Brain microvascular endothelial cell (primary cell): ENCODE data around the gene GBX2.
A peak's percentile ranks its signal among the peaks of the same experiment; 100 is the strongest.

Experiments used
- DNase-seq: peaks from one replicate; pipeline ENCODE4 v3.0.0-alpha.2; 2020
- H3K27ac ChIP-seq: fragments of 250-450 bp; sonication (Bioruptor Pico); 2 replicates; pipeline ENCODE4 v1.5.1; 2020; ENCODE audit warnings: mild to moderate bottlenecking, moderate library complexity
- H3K27me3 ChIP-seq: fragments of 250-450 bp; sonication (Bioruptor Pico); replicated peaks from 2 replicates; pipeline ENCODE4 v1.5.1; 2020; ENCODE audit warnings: mild to moderate bottlenecking
- H3K36me3 ChIP-seq: fragments of 250-450 bp; sonication (Bioruptor Pico); replicated peaks from 2 replicates; pipeline ENCODE4 v1.5.1; 2020; ENCODE audit warnings: mild to moderate bottlenecking
- H3K4me3 ChIP-seq: 2 replicates; pipeline ENCODE4 v1.5.1; 2011; ENCODE audit warnings: low read depth, mild to moderate bottlenecking, control low read depth, low read length, moderate library complexity
- CTCF ChIP-seq: IDR thresholded peaks from 2 replicates; pipeline ENCODE4 v1.5.1; 2011; ENCODE audit warnings: low read depth, mild to moderate bottlenecking, moderate library complexity, low read length, control low read depth, inconsistent platforms; ENCODE audit errors: missing control alignments
- in situ Hi-C: cut with HindIII; loops from 2 replicates; pipeline ENCODE4 v1.10.0; 2017; ENCODE audit warnings: low sequenced_read_pairs, low pct_ligation_motif_present

The GBX2 gene

DNA sequence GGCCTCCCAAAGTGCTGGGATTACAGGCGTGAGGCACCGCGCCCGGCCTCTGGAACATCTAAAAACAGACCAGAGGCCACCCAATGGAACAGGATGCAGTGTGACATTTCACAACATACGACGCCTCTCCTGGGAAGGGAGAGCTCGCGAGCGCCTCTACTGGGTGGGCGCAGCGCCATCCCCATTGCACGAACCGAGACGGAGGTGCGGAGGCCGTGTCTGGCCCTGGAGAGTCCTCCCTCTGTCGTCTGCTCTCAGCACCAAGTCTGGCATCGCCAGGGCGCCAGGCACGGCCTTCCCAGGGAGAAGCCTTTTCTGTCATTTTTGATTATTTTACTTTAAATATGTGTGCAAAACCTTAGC lies 9.4 kb upstream of the GBX2 start:
- DNase-seq, result no peak
- Histone ChIP-seq H3K27ac (no peak overlapping the region), H3K4me3 (peak overlapping the region; percentile 15), H3K27me3 (peaks cover 3% of the 10 kb centered on the region), H3K36me3 (no peaks in the 10 kb centered on the region)
- peak; percentile 75 for TF ChIP-seq CTCF
- in situ Hi-C loops, result loop anchor here (25.0 kb wide), 1 partner anchor 390 kb away; no protein-coding TSS in a partner anchor

- DNase-seq, result no peak
- H3K27me3 ChIP-seq, result peaks cover 9% of the 10 kb centered on the region
- H3K36me3 ChIP-seq, result no peaks in the 10 kb centered on the region
- H3K27ac ChIP-seq, result no peak overlapping the region
- no peak for TF ChIP-seq CTCF
- in situ Hi-C loops, result loop anchor here (25.0 kb wide), 1 partner anchor 390 kb away; no protein-coding TSS in a partner anchor
- no peak overlapping the region for H3K4me3 ChIP-seq
Observed at GRCh38 chr2:236176951-236177350, 8.8 kb upstream of the GBX2 start.

- H3K27me3 ChIP-seq, result peaks cover 12% of the 10 kb centered on the region
Observed at GRCh38 chr2:236176417-236176816, 8.2 kb upstream of the GBX2 start.

DNA sequence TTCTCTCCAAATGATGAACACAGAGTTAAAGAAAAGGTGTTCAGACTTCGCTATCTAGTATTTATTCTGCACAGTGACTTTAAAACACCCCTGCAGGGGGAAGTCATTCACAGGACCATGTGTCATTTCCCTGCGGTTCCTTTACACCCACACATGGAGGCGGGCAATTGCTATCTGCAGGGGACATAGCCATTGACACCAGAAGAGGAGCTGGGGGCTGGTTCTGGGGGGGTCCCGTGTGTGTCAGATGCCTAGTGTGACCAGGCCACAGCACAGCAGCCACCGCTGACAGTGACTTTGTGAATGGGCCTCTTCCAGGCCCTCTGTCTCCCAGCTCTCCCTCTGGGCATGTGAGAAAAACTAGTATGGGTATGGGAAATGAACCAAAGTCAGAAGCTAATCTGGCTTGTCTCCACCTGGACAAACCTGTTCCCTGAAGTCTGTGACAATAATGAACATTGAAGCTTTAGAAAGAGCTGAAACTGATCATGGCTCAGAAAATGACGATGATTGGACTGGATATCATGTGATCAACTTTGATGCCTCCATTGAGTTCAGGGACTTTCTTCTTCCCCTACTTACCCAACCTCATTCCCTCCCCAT lies 7.5 kb upstream of the GBX2 start:
- TF ChIP-seq CTCF, result no peak
- DNase-seq, result no peak
- H3K4me3 ChIP-seq, result no peak overlapping the region
- in situ Hi-C loops, result loop anchor here (25.0 kb wide), 1 partner anchor 388 kb away; no protein-coding TSS in a partner anchor
- no peaks in the 10 kb centered on the region for H3K36me3 ChIP-seq
- H3K27ac ChIP-seq, result no peak overlapping the region
- peaks cover 18% of the 10 kb centered on the region for H3K27me3 ChIP-seq

More at GRCh38 chr2:236176417-236176816, 8.2 kb upstream of the GBX2 start:
- in situ Hi-C loops, result loop anchor here (25.0 kb wide), 1 partner anchor 389 kb away; no protein-coding TSS in a partner anchor
- peak; percentile 85 for TF ChIP-seq CTCF
- no peak overlapping the region for H3K27ac ChIP-seq
- no peaks in the 10 kb centered on the region for H3K36me3 ChIP-seq
- no peak overlapping the region for H3K4me3 ChIP-seq
- no peak for DNase-seq

DNA sequence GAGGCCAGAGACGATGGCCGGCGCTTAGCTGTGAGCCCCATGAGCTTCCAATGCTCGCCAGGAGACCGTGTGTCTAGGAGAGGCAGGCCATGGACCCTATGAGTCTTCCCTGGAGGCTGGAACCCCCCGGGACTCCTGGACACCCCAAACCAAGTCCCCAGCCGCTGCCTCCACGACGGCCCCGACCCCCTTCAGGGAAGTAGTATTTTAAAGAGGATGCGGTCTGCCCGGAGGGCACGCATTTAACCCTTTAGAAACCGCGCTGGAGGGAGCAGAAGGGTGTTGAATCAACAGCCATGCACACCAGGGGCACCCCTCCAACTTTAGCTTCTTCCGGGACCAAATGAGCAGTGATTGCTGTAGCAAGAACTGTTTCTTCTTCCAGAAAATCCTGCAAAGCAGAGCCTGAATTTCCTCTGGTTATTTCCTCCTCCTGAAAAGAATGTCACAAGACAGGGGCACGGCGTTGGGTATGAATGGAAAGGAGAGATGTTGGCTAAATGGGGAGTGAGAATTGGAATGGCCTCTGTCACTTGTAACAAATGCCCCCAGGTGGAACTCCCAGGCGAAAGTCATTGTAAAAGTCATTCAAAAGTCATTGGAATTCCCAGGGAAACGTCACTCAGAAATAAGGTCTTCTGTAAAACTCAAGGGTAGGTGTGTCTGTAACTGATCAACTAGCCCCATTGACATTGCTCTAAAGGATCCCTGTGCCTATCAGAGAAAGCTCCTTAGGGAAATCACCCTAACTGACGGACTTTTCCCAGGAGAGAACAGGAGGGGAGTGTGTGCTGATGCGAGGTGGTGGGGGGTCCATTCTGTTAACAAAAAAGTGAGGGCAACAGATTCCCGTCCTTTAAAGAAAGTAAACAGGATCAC lies 5.8 kb upstream of the GBX2 start:
- Histone ChIP-seq H3K27ac (no peak overlapping the region), H3K4me3 (no peak overlapping the region), H3K36me3 (no peaks in the 10 kb centered on the region), H3K27me3 (peaks cover 25% of the 10 kb centered on the region)
- in situ Hi-C loops, result no loop called here
- no peak for TF ChIP-seq CTCF
- DNase-seq, result no peak
